Stimulated activated CD8-positive, alpha-beta memory T cell treated with anti-CD3 and anti-CD28 coated beads, Interleukin-2, amount 100 ng/mL, for 48 hours (primary cell): Measurements from ENCODE around the gene NAV1.
"Not testable (repeated sequence)": the region's sequence is repeated elsewhere in the genome, so short reads cannot be mapped to it uniquely, and the experiment has no call there.

Source experiments
- DNase-seq, 2 donors: peaks; one replicate each; pipeline ENCODE4 v3.0.0-alpha.2; 2020; ENCODE audit warnings: low read depth in 2 of 2

Gene NAV1, protein sequence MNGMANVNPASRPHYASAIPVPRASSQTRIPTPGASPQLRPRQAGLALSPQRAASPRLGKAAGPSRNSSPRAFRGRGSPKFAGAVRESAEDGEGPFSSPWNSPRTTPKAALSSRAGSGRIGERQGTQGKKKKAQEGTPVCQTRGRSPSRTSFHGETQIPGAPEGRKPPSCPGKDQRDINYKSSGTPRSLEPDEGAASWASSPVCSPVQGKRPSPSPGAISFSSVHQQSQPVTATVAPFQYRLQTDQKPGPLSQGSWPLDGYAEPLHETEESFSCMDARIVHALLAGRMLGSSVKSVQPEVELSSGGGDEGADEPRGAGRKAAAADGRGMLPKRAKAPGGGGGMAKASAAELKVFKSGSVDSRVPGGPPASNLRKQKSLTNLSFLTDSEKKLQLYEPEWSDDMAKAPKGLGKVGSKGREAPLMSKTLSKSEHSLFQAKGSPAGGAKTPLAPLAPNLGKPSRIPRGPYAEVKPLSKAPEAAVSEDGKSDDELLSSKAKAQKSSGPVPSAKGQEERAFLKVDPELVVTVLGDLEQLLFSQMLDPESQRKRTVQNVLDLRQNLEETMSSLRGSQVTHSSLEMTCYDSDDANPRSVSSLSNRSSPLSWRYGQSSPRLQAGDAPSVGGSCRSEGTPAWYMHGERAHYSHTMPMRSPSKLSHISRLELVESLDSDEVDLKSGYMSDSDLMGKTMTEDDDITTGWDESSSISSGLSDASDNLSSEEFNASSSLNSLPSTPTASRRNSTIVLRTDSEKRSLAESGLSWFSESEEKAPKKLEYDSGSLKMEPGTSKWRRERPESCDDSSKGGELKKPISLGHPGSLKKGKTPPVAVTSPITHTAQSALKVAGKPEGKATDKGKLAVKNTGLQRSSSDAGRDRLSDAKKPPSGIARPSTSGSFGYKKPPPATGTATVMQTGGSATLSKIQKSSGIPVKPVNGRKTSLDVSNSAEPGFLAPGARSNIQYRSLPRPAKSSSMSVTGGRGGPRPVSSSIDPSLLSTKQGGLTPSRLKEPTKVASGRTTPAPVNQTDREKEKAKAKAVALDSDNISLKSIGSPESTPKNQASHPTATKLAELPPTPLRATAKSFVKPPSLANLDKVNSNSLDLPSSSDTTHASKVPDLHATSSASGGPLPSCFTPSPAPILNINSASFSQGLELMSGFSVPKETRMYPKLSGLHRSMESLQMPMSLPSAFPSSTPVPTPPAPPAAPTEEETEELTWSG (N-terminal part only)

DNA sequence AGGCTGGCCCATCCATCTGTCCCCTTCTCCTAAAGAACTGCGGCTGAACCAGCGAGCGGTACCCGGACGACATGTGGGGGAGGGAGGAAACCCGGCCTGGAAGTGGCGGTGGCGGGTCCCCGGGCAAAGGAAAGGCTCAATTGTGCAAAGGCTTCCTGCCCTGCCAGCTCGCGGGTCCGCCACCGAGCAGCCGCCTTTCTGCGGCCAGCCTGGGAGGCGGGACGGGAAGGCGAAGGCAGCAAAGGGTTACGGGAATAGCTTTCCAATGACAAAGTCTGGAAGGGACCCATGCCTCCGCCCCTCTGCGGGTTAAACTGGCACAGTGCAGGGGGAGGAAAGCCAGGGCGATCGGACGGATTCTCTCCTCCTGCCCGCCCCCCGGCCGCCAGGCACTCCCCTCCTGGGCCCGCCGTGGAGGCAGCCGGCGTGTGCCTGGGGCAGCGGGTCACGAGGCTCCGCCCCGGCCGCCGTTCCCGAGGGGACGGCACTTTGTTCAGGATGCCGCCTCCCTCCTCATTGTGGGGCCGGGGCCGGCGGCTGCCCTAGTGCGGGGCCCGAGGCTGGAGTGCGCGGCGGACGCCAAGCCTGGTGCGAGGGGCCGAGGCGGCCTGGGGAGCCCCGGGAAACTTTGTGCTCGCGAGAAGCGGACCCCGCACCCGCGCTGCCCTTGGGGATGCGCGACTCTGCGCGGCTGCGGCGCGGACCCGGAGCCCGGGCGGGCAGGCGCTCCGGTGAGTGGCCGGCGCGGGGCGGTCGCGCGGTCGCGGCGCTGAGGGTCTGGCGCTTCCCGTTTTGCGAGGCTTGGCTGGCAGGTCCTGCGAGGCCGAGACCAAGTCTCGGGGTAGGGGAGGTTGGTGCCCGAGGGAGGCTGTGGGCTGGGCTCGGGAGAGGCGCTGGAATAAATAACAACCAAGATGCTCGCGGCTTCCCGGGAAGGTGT, at the start of gene NAV1:
Gene NAV1 (plus strand): TSS at position 516 of the 940 bp plus-strand sequence. CDS start 83,758 bp downstream, outside the sequence.
- DNase-seq: no peak

DNA sequence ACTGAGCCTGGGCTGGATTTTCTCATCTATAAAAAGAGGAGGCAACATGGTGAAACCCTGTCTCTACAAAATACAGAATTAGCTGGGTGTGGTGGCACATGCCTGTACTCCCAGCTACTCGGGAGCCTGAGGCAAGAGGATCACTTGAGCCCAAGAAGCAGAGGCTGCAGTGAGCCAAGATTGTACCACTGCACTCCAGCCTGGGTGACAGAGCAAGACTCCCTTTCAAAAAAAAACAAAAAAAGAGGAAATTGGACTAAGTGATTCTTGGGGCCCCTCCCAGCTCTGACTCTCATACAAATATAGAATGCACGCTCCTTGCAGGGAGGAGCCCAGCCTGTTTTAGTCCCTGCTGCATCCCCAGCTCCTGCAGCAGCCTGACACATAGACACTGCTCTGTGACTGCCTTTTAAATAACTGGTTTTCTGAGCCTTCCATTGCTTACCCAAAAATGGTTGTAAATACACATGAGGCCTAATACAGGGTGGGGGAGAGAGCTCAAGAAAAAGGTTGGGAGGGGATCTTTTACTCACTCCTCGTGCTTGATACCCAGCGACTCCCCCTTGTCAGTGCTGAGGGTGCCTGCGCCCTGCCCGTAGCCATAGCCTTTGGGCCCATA, 49.2 kb upstream of the NAV1 start:
- DNase-seq: no peak

DNA sequence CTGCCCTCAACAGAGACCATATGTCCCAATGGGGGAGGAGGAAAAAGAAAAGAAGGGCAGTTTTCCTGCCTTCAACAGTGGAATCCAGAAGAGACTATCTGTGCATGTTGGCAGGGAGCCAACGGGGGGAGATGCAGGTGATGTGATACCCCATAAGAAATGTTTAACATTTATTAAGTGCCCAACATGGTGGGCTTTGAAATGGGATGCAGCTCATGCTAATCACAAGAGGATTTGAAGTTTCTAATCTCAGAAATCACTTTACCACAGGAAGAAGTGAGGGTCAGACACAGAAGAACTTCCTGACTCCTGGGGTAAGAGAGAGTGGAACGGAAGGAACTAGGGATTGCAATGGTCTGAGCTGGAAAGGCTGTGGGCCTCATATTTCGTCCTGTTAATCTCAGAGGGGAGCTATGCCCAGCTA, 48.2 kb upstream of the NAV1 start:
- DNase-seq: no peak

DNA sequence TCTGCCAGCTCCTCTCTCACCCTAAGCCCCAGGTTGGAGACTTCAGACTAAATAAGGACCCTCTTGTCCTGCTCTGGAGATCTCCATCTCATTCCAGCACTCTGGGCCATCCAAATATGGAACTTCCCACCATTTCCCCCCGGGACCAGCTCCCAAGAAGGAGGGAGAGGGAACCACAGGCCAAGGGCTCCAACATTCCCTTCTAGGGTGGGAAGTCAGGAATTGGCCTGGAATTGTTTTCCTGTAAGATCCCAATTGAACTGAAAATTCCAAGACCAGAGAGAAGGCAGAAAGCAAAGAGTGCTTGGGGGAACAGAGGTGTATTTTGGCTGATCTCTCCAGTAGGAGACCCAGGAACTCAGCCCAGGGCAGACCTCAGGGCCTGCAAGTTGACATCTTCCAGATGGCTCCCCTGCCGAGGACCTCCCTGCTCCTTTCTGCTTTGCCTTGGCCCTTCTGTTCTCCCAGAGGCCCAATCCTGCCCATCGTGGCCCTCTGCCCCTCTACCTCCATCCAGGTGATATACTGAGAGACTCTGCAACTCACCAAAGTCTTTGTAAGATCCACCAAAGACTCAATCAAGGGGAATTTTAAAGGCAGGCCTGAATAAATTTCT, 46.9 kb upstream of the NAV1 start:
- DNase-seq: no peak

DNA sequence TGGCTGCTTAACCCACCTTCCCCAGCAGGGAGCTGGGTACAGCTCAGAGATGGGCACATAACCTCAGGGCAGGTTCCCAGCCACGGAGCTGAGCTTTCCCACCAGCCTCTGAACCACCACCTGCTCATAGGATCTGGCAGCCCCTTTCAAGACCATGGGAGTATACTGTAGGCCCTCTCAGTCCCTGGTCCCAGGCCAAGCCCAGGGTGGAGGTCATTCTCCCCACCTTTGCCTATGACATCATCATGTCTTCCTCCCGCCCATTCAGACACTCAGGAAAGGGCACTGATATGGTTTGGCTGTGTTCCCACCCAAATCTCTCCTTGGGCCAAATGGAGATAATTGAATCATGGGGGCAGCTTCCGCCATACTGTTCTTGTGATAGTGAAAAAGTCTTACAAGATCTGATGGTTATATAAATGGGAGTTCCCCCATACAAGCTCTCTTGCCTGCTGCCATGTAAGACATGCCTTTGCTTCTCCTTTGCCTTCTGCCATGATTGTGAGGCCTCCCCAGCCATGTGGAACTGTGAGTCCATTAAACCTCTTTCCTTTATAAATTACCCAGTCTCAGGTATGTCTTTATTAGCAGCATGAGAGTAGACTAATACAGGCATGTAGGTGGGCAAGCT, 45.8 kb upstream of the NAV1 start:
- DNase-seq: not testable (repeated sequence)

DNA sequence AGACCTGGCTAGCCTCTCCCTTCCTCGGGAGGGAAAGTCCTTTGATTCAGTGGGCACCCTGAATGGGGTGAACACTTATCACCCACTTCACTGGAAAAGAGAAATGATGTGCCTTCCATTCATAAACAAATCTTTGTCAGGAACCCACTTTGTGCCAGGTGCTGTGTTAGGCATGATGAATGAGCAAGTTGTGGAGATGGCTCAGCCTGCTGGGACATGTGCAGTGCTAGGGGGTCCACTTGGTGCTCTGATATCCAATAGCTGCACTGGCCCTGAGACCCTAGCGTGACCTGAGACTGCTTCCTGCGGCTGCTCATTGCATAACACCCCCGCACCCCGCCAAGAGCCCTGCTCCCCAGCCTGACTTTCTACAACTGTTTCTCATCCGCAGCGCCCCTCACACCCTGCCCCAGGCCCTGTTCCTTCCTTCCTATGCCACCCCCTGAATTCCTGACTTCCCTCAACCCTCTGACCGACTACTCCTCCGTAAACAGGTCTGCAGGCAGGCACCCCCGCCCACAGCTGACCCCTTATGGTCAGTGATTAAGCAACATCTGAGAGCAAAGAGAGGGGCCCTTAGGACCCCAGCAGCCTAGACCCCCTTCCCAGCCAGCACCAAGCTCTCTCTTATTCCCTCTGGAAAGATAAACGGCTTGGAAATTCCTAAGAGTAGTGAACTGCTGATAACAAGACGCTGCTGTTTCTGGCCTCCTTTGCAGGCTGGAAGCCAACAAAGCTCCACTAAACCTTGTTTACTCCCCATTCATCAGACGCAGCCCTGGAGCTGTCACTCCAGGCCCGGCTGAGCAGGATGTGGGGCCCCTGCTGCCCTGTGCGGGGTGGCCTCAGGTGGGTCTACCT, 44.9 kb upstream of the NAV1 start:
- no peak for DNase-seq

DNA sequence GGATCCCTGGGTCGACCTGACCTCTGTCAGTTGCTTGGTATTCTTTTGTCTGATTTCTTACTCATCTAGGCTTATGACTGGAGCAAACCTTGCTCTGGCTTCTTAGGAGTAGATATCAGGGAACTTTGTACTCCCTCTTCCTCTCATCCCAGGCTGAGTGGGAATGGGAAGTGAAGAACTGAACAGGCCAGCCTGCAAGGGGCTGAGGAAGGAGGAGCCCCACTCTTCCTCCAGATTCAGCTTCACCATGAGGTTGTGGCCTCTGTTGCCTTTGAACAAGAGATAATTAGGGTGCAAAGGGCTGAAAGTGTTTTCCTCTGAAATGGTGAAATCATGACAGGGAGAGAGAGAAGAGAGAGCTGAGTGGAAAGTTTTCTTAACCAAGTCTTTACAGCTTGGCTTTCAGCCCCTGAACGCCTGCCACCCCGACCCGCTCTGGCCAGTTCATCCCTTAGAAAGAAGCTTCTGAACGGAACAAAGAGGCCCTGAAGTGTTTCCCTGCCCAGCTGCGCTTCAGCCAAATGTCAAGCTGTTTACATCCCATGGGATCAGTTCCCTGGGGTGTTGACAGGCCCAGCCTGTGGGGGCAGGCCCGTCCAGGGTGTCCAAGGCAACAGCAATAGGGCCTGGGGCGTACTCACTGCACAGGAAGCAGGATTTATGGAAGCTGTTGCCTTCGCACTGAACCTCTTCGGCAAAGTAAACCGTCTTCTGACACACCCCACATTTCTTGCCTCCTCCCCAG, 43.2 kb upstream of the NAV1 start:
- DNase-seq: no peak

DNA sequence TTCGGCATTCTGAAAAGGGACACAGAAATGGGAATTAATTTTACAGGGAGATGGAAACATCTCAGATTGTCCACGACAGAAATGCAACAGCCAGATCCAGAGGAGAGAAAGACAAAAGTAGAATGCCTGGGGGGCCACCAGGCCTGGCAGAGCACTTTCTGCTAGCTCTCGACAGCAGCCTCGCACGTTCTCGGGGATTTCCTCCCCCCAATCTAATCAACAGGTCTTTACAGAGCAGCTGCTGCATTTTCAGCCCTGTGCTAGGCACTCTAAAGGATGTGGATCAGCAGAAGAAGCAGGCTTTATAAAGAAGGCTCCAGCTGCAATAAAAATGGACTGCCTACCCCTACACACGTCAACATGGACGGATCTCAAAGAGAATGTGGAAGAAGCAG, 42.6 kb upstream of the NAV1 start:
- DNase-seq: no peak

DNA sequence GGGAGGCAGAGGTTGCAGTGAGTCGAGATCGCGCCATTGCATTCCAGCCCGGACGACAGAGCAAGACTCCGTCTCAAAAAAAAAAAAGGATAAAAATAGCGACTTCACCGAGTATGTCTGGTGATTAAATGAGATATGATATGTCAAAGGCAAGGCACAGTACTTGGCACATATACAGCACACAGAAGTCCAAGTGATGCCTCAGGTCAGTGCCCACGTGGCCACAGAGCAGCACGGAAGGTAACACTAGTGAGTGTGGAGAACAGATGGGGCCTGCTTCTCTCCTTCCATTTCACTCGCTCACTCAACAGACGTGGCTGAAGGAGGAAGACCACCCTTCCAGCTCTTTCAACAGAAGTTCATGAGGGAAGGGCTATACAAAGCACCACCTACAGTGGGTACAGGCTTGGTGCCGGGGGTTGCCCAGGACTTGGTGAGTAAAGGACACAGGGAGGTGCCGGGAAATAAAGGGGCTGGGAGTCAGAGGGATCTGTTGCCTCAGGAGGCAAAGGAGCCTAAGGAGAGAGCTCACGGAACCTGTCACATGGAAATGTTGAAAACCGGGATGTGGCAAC, 40.9 kb upstream of the NAV1 start:
- DNase-seq: no peak

DNA sequence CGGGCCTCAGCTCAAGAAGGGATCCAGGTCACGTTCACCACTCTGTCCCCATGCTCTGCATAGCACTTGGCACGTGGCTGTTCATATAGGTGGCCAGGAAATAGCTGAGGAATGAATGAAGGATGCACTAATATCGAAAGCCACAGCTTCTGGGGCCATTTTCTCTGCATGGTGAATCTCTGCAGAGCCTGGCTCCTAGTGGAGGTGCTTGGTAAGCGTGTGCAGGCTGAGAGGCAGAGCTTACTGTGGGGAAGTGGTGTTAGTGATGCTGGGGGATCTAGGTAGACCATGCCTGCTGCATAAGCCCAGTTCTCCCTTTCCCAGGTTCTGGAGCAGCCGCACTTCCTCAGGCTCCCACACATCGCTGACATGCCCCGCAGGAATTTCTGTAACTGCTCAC, 40.3 kb upstream of the NAV1 start:
- no peak for DNase-seq

DNA sequence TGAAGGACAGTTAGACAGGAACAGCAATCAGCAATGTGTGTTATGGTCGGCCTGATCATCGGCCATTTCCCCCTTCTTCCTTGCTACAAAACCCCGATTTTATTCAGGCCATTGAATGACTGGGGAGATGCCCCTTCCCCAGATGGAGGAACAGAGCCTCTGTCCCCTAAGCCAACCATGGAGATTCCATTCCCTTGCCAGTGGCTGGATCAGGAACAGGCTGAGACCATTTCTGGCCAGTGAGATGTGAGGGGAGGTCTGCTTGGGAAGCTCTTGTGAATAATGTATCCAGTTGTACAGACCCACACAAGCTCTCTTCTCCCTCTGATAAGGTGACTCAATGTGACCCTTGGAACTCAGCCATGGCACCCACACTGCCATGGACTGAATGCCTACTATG, 39.7 kb upstream of the NAV1 start:
- no peak for DNase-seq

DNA sequence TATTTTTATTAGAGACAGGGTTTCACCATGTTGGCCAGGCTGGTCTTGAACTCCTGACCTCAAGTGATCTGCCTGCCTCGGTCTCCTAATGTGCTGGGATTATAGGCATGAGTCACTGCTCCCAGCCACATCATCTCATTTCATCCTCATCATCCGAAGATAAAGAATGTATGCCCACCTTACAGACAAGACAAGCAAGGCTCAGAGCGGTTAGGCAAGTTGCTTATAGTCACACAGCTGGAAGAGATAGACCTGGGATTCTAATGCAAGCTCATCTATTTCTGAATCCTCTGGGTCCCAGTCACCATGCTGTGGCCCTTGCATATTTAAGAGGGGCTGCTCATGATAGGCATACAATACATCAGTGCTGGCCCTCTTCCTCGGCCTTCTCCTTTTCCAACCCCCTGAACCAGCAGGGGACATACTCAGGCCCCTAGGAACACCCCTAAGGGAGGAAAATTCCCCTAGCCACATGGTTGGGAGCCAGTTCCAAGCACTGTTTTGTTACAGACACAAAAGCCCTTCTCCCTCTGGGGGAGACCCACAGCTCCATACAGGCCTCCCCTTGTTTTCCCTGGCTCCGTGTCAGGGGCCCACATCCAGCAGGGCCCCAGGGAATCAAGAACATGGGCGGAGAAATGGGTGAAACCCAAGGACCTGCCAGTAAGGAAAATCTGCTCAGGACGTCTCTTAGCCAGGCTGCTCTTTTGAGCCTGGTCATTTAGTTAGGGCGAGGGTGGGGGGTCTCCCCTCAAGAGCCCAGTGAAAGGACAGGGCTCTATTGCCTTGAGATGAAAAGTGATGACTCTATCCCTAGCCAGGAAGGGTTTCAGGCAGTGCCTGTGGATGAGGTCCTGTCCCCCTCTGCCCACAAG, 38.9 kb upstream of the NAV1 start:
- DNase-seq: no peak

DNA sequence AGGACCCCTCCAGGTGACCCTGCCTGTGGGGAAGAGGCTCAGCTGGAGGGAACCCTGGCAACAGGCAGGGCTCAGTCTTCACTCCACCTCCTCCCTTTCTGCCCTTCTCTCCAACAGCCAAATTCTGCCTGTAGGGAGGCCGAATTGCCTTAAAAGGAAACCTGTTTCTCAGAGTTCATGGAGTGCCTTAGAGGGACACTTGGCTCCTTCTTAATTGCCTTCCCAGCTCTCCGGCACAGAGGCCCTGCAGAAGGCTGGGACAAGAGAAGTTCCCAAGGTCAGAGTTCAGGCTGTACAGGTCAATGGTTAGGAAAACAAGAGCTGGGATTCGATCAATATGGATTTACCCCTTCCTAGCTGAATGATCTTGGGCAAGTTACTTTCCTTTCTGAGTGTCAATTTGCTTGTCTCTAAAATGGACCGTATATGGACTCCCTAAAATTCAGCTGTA, 38.2 kb upstream of the NAV1 start:
- DNase-seq: no peak

DNA sequence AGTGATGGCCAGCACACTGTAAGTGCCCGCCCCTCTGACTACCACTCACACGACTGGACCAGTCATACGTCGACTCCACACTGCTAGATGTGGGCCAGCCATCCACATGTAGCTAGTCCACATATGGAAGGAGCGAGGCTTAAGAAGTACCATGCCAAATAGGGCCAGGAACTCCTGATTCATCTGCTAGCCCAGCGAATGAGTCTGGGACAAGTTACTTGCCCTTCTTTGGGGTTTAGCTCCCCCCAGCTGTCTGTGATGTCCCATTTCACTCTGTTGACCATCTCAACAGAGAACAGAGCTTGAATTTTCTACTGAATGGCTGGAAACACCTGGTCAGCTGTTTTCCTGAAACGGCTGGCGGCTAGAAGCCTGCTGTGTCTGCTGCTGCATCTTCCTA, 37.8 kb upstream of the NAV1 start:
- DNase-seq: no peak

DNA sequence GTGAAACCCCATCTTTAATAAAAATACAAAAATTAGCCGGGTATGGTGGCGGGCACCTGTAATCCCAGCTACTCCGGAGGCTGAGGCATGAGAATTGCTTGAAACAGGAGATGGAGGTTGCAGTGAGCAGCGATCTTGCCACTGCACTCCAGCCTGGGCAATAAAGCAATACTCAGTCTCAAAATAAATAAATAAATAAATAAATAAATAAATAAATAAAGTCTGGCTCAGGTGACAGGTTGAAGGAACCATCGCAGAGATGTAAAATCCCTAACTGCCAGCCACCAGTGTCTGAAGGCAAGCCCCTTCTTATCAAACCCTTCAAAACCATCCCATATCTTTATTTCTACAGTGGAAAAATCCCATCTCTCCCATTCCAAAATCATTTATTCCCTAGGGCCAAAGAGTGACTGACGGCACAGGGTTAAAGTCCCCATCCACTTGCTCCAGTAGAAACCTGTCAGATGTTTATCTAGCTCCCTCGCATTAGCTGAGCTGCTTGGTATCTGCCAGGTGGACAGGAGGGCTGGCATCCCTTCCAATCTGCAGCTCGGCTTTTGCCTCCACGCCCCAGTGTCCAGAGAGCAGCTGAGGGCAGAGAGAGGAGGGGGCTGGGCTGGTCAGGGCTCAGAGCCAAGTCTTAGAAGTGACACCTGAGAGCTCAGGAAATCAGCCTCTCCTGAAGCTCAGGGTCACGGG, 37.0 kb upstream of the NAV1 start:
- no peak for DNase-seq

DNA sequence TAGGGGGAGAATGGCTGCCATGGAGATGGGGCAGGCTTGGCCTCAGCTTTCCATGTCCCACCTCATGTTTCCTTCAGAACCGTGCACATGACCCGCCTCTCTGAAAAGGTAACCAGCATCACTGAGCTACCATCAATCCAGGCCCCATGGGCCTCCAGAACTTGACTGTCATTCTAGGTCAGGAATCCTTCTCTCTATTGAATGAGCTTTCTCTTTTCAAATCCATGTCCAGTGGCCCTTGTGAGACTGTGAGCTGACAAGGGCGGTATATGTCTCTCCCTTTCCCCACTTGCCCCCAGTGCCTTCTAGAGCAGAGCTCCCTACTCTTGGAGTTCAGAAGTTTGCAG, 36.4 kb upstream of the NAV1 start:
- no peak for DNase-seq
